Stimulated activated naive CD8-positive, alpha-beta T cell treated with anti-CD3 and anti-CD28 coated beads, Interleukin-15, Interleukin-2, amounts not matched to agents 100 U/mL and 50 U/mL, for 24 hours (primary cell): ENCODE measurements around the gene LMNA.
A peak's percentile ranks its signal among the peaks of the same experiment; 100 is the strongest.

Experiments used
- ATAC-seq: fragments of 150-1000 bp; cut with Tn5 transposase; one replicate; pipeline ENCODE4 v1.10.0; 2021
- DNase-seq: peaks from one replicate; pipeline ENCODE4 v3.0.0; 2021

The LMNA gene

DNA sequence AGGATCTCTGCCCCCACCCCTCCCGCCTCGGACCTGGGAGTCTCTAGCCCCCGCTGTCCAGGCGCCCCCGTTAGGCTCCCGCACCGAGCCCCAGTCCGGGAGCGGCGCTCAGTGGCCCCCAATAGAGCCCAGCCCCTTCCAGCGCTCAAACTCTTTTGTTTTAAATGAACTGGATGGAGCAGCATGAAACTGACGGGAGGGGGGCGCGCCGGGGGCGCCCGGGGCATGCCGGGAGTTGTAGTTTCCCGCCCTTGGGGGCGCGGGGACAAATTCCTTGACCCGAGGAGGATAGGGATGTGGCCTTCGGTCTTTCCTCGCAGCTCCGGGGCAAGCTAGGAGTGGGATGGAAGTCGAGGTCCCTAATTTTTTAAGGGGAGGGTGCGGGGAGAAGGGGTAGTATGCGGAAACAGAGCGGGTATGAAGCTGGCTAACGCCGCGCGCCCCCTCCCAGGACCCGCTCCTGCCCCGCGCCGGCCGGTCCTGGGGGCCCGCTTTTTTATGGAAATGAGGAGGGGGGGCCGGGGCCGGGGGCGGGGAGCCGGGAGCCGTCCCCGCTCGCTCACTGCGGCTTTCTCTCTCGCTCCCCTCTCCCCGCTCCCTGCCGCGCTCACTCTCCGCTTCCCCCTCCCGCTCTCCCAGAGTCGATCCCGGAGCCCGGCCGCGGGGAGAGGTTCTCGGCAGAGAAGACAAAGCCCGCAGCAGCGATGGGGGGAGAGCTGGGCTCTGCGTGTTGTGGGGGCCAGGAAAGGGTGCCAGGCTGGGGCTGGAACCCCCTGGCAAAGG is 32.0 kb upstream of the LMNA start, which contains the start of gene MEX3A:
TSS of gene MEX3A (minus strand) at position 157 of the 783 bp plus-strand sequence. CDS start 467 bp downstream, outside the sequence.
- peak; percentile 78 for ATAC-seq
- peak; percentile 74 for DNase-seq

DNA sequence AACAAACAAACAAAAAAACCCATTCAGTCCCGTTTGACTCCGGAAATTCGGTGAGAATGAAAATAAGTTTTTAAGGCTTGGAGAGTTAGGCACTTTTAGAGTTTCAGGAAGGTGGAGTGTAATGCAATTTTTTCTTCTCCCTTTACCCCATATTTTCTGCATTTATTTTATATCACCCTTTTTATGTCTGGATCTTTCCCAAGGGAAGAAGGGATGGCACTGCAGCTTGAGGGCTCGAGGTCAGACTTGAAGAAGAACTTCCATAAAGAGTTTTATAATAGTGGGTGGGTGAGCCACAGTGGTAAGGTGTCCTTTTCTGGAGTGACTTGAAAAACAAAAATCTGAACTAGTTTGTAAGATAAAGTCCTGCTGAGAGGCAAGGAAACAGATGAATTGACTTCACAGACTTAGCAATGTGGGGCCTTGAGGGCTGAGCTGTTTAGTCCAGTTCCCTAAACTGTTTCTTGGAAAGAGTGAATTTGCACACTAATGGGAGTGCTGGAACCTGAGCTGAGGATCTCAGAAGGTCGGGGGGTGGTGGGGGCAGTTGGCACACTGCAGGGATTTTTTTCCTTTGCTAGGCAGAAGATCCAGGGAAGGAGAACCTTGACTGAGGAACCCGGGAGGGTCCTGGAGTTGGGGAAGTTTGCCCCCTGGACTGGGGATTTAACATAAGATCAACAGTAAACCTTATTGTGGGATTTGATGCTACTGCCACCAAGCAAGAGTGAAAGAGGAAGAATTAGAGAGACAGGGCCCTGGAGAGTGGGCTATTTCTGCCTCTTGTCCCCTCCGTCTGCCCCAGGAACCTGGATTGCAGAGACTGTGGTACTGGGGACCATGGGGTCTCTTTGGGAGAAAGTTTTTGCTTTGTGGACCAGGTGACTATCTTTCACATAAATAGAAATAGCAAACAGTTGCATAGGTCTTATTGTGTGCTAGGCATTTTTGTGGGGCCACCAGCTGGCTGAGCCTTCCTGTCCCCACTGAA is 30.4 kb upstream of the LMNA start:
- DNase-seq (no peak), ATAC-seq (no peak)

DNA sequence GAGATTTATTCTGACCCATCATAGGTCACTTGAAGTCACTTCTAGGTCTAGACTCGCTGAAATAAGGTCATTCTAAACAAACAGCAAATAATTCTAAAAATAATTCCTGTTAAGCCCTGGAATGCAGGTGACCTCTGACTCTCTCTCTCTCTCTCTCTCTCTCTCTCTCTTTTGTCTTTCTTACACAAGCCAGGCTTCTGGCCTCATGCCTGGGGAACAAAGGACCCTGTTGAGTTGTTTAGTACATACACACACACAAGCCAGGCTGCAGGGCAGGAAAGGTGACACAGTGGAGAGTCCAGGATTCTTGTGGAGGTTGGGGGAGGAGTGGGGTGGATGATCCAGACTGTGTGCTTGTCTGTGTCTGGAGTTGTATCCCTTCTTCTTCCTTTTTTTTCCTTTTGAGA is 28.3 kb upstream of the LMNA start:
- ATAC-seq (no peak), DNase-seq (no peak)

DNA sequence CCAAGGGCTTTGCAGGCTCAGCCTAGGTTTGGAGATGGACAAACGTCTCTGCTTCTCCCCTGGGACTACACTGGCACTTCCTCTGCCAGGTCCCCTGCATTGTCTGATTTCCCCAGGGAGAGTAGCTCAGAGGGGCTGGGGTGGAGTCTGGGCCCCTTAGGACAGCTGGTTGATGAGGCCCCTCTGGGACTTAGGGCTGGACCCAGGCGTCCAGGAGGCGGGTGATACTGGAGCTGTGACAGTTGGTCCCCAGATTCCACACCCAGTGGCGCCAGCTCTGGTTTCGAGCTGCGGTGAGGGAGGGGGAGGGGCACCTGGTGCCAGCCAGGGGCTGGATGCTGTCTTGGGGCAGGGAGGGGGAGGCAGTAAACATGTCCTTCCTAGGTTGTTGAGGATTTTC is 24.8 kb upstream of the LMNA start:
- no peak for DNase-seq
- ATAC-seq: no peak

DNA sequence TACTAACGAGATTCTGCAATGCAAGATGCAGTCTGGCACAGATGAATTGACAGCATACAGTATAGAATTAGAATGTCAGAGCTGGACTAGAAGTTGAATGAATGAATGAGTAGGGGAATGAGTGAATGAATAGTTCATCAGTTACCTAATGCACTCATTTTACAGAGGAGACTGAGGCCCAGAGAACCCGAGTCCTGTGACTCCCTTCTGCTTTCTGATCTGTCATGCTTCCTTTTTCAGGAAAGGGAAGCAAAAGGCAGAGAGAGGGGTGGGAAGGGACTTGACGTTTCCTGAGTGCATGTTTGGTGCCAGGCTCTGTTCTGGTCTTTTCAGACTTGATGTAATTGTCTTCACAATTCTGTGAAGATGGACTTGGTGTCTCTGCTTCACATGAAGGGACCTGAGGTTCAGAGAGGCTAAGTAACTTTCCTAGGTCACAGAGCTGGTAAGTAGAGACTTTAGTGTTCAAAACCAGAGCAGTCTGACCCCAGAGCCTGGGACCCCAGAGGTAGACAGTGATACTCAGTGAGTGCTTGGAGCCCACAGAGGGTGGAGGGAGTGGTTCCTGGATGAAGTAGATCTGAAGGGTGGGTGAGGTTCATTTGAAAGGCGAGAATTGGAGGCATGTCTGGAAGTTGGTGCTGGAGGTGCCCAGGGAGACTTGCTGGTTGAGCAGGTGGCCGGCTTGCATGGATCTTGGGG is 24.2 kb upstream of the LMNA start:
- DNase-seq: no peak
- peak; percentile 33 for ATAC-seq

DNA sequence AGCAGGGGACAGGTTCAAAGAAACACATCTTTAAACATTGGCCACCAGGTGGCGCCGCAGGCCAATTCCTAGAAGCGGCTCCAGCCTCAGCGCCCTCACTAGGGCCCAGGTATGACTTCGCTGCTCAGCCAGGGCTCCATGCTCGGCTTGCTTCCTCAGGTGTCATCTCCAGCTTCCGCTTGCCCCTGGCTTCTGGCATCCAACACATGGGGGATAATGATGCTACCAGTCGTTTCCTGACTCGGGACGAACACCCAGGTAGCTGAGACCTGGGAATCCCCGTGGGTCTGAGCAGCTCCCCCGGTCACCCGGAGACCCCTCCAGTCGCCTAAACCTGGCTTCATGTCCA is 23.7 kb upstream of the LMNA start:
- peak; percentile 92 for DNase-seq

DNA sequence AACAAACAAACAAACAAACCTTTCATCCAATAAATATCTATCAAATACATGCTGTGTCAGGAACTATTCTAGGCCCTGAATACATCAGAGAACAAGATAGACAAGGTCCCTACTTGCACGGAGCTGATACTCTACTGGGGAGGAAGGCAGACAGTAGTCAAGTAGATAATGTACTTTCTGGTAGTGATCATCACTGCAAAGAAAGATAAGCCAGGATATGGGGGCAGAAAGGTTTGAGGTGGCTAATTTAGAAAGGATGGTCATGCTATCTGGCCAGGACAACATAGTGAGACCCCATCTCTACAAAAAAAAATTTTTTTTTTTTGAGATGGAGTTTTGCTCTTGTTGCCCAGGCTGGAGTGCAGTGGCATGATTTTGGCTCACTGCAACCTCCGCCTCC is 22.9 kb upstream of the LMNA start:
- DNase-seq (no peak), ATAC-seq (no peak)

More for the DNA sequence above, 23.7 kb upstream of the LMNA start:
- peak; percentile 94 for ATAC-seq

DNA sequence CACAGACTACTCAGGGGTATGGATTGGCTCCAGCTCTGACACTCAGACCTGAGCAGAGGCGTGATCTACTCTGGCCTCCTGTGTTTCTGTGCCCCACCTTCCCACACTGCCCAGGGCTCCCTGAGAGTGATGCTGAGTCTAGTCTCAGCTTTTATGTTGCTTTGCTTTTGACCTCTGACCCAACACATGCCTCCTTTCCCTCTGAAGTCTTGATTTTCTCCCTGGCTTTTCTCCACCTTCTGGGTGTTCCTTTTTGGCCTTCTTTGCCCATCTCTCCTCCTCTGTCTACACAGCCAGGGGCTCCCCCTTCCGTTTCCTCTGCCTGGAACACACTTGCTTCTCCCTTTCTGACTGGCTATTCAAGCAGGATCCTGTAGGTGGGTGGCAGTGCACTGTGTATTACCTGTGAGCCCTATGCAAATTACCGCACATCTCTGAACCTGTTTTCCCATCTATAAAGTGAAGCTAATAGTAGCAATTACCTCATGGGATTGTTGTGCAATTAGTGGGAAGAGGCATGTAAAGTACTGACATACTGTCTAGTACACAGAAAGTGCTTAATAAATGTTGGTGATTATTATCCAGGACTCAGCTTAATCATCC is 18.5 kb upstream of the LMNA start:
- DNase-seq: peak; percentile 38

DNA sequence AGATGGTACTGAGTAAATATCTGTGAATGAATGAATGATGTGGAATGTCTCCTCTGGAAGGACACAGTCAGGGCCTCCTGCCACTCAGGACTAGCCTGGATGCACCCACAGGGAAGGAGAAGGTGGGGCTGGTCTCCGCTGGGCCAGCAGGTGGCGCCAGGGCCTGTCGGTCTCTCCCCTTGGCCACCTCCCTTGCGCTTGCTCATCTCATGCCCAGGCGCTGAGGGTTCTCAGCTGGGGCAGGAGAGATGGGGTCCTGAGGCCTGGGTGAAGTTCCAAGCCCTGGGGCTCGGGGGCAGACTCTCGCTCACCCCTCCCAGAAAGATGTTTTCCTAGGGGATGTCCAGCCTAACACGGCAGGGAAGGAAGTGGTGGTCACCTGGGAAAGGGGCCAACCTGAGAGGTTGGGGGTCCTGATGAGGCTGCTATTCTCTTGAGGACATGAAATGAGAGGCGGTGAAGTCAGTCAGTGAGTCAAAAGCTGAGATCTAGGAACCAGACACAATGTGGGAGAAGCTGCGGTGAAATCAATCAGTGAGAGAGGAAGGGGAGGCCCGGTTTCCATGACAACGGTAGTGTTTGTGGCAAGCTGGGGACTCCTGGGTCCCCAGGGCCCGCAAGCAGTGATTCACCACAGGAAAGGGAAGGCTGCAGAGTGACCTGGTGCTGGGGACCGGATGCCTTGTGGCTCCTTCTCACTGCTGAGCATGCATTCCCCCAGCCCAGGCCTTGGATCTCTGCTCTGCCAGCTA is 17.7 kb upstream of the LMNA start:
- peak; percentile 93 for DNase-seq
- ATAC-seq: peak; percentile 85

More for the DNA sequence above, 18.5 kb upstream of the LMNA start:
- ATAC-seq: no peak

DNA sequence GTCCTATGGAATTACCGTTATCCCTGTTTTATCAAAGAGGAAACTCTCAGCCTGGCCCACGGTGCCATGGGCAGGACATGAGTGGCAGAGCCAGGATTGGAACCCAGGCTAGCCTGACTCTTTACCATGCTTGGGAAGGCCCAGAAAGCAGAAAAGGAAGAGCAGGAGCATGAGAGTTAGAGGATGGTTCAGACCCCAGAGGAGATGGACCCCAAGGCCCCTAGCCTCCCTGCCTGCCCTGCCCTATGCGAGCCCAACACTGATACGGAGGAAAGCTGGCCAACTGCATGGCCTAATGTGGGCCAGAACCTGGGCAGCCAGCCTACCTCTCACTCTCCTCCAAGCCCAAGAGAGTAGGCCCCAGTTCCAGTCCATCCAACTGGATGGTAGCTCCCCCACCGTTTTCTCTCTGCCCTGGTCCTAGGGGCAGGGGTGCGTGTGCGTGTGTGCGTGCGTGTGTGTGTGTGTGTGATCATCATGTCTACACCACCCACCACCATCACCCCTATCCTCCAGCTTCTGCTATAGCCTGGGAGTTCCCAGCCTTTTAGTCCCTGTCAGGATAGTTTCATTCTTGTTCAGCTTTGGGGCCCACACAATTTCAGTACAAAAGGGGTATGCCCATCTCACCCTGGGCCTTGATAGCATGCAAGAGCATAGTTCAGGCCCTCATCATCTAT is 16.9 kb upstream of the LMNA start:
- ATAC-seq (peak; percentile 51), DNase-seq (peak; percentile 68)

DNA sequence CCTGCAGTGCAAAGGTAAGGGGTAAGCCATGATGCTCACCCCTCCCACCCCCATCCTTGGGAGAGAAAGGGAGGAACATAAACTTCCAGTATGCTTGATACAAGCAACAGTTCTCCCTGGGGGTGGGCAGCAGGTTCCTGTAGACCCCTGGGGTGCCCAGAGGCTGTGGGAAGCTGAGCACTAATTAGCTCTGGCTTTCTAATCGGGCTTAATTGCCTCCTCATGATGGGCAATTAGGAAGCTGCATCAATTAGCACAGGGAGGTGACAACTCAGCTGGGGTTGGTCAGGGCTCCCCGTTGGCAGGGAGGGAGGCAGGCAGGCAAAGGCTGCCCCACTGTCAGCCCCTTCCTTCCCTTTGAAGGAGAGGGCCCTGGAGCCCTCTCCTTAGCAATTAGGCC is 15.7 kb upstream of the LMNA start:
- DNase-seq: no peak
- ATAC-seq: no peak

DNA sequence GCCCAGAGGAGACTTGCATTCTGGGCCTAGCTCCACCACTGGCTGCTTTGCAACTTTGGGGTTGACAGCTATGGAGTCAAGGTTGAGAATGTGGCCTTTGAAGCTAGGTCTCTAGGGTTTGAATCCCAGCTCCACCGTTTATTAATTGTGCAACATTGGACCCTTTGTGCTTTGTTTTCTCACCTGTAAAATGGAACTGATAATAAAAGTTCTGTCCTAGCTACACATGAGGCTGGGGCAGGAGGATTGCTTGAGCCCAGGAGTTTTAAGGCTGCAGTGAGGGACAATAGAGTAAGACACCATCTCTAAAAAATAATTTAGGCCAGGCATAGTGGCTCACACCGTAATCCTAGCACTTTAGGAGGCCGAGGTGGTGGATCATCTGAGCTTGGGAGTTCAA is 15.2 kb upstream of the LMNA start:
- ATAC-seq (no peak), DNase-seq (no peak)

DNA sequence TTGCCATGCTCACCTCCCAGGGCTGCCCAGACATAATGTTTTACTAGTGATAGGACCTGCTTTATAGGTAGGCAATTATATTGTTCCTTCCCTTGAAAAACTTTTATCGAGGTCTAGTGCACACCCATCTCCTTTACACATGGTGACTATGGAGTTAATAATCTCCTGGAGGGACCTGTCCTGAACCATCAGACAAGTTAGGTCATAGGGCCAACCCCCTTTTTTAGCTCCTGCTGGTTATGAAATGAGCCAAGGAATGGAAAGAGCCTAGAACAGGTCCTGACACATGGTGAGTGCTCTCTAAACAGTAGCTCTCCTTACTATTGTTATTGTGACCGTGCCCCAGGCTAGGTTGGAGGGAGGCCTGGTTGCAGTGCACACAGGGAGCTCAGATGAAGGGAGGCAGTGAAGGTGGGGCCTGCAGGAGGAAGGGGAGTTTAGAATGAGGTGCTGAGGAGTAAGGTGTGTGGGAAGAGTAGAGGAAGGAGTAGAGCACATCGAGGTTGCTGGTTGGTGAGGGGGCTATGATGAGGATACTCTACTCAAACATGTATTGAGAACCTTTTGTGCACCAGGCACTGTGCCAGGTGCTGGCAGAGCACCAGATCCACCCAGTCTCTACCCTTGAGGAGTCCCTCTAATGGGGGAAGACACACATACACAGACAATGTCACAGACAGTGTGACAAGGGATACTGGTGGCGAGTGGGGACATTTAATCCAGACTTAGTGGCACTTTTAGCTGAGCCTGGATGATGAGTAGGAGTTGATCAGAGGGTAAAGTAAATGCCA is 14.1 kb upstream of the LMNA start:
- no peak for ATAC-seq

DNA sequence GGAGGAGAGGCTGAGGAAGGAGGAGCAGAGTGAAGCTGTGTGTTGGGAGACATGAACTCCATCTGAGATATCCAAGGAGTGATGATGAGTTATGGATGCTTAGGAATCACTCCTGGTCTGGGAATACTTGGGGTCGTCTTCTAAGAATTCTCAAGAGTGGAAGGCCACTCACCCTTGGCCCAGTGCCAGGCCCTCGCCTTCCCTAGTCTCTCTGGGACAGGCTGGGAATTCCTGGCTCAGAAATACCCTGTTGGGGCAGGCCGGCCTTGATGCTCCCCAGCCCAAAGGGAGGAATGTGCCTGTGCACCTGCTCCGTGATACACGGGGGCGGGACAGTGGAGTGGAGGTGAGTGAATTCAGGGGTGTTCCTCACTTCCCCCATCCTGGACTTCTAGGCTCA is 12.6 kb upstream of the LMNA start:
- no peak for ATAC-seq

More for the DNA sequence above, 14.1 kb upstream of the LMNA start:
- DNase-seq: no peak

DNA sequence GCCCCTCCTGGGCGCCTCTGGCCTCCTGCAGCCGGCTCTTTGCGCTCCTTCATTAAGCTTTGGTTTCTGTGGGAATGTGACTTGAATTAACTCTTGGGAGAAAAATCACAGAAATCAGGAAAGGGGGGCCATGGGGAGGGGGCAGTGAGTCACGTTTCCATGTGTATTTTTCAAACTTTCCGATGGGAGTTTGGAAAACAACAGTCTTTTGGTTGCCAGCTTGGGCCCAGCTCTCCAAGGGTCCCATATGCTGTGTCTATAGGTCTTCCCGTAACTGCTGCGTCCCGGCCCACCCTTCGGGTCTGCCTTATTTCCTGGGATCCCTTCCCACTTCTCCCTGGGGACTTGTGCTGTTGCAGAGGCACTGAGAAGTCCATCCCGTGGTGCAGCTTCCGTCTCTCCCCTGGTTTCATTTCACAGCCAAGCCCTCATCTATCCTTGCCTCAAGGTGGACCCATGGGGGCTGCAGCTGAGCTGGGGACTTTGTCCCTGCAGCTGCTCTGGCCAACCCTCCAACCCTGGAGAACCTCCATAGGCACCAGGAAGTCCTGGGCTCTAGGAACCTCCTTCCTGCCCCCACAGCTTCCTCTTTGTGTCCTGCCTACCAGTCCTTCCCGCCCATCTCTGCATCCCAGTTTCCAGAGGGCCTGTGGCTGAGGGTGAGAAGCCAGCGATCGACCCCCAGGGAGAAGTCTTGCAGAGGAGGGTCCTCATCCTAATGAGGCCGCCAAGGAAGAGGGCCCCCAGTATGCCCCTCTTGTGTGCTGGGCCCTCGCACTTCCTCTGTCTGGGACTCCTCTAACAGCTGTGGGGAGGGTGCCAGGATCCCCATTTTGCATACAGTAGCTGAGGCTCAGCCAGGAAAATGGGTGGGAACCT is 11.6 kb upstream of the LMNA start:
- ATAC-seq (no peak), DNase-seq (no peak)

More for the DNA sequence above, 12.6 kb upstream of the LMNA start:
- no peak for DNase-seq

DNA sequence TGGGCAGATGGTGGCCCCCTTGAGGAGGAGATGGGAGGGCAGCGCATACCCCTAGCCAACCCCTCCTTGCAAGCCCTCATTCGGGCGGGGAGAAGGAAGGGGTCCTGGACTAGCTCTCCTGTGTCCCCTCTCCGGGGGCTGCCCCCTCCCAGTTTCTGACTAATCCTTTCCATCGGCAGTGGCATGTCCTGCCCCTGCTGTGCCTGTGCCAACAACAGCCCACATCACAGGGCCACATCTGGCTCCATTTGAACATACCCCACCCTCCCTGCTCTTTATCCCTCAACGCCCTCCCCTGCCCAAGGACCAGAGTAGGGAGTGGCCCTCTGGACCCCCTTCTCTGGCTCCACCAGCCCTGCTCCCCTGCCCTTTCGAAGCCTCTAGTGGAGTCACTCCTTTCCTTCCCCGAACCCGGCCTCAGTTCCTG is 11.0 kb upstream of the LMNA start:
- DNase-seq: peak; percentile 72

DNA sequence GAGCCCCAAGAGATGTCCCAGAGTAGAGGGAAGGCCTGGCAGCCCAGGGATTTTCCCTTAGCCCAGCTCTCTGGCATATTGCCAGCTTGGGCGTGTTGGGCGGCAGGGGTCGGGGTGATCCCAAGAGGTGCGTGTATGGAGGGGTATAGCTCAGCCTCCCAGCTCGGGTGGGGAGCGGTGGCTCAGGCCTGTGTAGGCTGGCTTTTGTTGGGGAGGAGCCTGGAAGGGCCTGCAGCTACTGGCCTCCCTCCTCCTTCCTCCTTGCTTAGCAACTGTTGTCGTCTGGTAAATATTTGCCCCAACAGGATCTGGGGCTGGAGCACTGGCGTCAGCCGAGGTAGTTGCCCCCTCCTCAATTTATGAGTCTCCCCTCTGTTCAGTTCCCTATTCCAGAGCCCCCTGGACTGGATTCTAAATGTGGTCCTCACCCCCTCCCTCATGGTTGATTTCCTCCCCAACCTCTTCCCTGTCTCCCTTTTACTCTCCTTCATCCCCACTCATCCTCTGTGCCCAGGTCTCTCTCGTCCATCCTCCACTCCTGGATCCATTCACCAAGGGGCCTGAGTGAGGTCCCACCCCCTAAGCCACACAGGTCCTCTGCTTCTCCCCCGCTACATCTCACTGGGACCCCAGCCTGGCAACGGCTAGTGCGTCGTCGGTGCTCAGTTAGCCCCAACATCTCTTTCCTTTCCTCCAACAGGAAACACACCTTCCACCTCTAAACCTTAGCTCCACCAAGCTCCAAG is 10.3 kb upstream of the LMNA start:
- peak; percentile 70 for DNase-seq
- peak; percentile 37 for ATAC-seq

More for the DNA sequence above, 11.0 kb upstream of the LMNA start:
- ATAC-seq: peak; percentile 14
